Stomach (tissue), 4 donors: ENCODE data around the gene REXO4.

Experiments
- POLR2A ChIP-seq, 4 donors: fragments of 450-650 bp; IDR thresholded peaks; one replicate each; pipeline ENCODE4 v1.6.1; 2016; ENCODE audit warnings: antibody characterized with exemption in 4 of 4, control low read depth in 2 of 4, mild to moderate bottlenecking in 1 of 4, moderate library complexity in 1 of 4
- TF ChIP-seq, protein P1 (sequence below), 7 experiments: fragments of 450-650 bp in 4 of 7; fragments of 200-600 bp in 3 of 7; sonication (generic) in 3 of 7; IDR thresholded peaks; one replicate each; pipeline ENCODE4 v1.5.1; 2016 to 2019; ENCODE audit warnings: antibody characterized with exemption in 7 of 7, control low read depth in 2 of 7, mild to moderate bottlenecking in 1 of 7

DNA sequence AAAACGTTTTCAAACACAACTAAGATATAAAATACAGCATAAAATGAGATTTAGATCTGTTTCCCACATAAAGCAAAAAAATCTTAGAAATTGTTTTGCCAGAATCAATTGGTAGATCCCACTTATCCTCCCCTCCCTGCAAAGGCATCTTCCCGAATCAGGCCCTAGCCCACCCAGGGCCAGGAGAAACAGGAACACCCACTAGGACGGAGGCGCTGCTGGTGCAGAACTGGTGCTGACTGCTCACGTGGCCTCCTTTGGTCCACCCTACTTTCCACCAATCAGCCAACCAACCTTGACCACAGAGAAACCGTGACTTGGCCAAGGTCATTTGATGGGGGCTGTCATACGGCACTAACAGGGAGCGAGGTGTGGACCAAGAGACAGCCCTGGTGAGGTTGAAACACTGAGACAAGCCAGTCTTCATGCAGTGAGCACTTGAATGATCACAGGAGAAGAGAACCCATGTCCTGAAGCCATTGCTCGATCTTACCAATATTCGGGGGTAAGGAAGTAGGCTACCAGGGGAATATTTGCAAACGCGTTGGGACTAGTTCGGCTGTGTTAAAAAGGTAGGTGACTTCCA lies 56.2 kb downstream of the REXO4 start:
- TF ChIP-seq POLR2A (IDR thresholded peaks at IDR 0.05), result no peak
- TF ChIP-seq, protein P1, sequence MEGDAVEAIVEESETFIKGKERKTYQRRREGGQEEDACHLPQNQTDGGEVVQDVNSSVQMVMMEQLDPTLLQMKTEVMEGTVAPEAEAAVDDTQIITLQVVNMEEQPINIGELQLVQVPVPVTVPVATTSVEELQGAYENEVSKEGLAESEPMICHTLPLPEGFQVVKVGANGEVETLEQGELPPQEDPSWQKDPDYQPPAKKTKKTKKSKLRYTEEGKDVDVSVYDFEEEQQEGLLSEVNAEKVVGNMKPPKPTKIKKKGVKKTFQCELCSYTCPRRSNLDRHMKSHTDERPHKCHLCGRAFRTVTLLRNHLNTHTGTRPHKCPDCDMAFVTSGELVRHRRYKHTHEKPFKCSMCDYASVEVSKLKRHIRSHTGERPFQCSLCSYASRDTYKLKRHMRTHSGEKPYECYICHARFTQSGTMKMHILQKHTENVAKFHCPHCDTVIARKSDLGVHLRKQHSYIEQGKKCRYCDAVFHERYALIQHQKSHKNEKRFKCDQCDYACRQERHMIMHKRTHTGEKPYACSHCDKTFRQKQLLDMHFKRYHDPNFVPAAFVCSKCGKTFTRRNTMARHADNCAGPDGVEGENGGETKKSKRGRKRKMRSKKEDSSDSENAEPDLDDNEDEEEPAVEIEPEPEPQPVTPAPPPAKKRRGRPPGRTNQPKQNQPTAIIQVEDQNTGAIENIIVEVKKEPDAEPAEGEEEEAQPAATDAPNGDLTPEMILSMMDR (IDR thresholded peaks at IDR 0.05), result no peak
